Glutamatergic neuron (in vitro differentiated cells): ENCODE results near the gene NOXA1. TPM values are rescaled to one million over a fixed set of nuclear protein-coding genes. Genes with fewer than 3 reads are reported as not detected.

Experiments used
- DNase-seq: peaks from one replicate; pipeline ENCODE4 v3.0.0; 2022
- H3K27ac Mint-ChIP-seq: one replicate; pipeline ENCODE4 v1.8.0; 2020; ENCODE audit warnings: mild to moderate bottlenecking, mixed read lengths, inconsistent platforms; ENCODE audit not compliant: unreplicated experiment
- H3K27me3 Mint-ChIP-seq: one replicate; pipeline ENCODE4 v1.8.0; 2020; ENCODE audit warnings: mild to moderate bottlenecking, moderate library complexity, mixed read lengths, inconsistent platforms; ENCODE audit not compliant: unreplicated experiment
- H3K36me3 Mint-ChIP-seq: one replicate; pipeline ENCODE4 v1.8.0; 2020; ENCODE audit warnings: mild to moderate bottlenecking, mixed read lengths, inconsistent platforms; ENCODE audit not compliant: unreplicated experiment
- H3K4me1 Mint-ChIP-seq: one replicate; pipeline ENCODE4 v1.8.0; 2020; ENCODE audit warnings: mild to moderate bottlenecking, low read depth, mixed read lengths, inconsistent platforms; ENCODE audit not compliant: unreplicated experiment
- H3K4me3 Mint-ChIP-seq: one replicate; pipeline ENCODE4 v1.8.0; 2020; ENCODE audit warnings: mild to moderate bottlenecking, mixed read lengths, inconsistent platforms; ENCODE audit not compliant: unreplicated experiment
- H3K9me3 Mint-ChIP-seq: one replicate; pipeline ENCODE4 v1.8.0; 2020; ENCODE audit warnings: mild to moderate bottlenecking, moderate library complexity, mixed read lengths, inconsistent platforms; ENCODE audit not compliant: unreplicated experiment
- total RNA-seq: library from RNA; stranded (reverse); fragmentation: NEBNext Ultra II Directional; extraction: Animal tissue kit (Norgen Biotek cat#: 25700); gene quantifications from one replicate; pipeline ENCODE4 v1.2.1, GENCODE V29; 2021; ENCODE audit not compliant: unreplicated experiment
- TF ChIP-seq, protein P1 (sequence below): fragments of 200-600 bp; sonication (generic); IDR thresholded peaks from one replicate; pipeline ENCODE4 v1.5.0; 2021; ENCODE audit not compliant: partially characterized antibody, unreplicated experiment

The NOXA1 gene
- total RNA-seq, 1 donor from 2014 or later: 2.6 TPM

- Mint-ChIP-seq H3K4me3 (no peak overlapping the region), H3K27ac (no peak overlapping the region), H3K4me1 (no peaks in the 10 kb centered on the region), H3K36me3 (peaks cover 23% of the 10 kb centered on the region), H3K9me3 (peaks cover 17% of the 10 kb centered on the region), H3K27me3 (peaks cover 10% of the 10 kb centered on the region)
- DNase-seq: no peak
- TF ChIP-seq, protein P1, sequence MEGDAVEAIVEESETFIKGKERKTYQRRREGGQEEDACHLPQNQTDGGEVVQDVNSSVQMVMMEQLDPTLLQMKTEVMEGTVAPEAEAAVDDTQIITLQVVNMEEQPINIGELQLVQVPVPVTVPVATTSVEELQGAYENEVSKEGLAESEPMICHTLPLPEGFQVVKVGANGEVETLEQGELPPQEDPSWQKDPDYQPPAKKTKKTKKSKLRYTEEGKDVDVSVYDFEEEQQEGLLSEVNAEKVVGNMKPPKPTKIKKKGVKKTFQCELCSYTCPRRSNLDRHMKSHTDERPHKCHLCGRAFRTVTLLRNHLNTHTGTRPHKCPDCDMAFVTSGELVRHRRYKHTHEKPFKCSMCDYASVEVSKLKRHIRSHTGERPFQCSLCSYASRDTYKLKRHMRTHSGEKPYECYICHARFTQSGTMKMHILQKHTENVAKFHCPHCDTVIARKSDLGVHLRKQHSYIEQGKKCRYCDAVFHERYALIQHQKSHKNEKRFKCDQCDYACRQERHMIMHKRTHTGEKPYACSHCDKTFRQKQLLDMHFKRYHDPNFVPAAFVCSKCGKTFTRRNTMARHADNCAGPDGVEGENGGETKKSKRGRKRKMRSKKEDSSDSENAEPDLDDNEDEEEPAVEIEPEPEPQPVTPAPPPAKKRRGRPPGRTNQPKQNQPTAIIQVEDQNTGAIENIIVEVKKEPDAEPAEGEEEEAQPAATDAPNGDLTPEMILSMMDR: no peak
Observed at GRCh38 chr9:137403269-137403668, 19.9 kb upstream of the NOXA1 start.

DNA sequence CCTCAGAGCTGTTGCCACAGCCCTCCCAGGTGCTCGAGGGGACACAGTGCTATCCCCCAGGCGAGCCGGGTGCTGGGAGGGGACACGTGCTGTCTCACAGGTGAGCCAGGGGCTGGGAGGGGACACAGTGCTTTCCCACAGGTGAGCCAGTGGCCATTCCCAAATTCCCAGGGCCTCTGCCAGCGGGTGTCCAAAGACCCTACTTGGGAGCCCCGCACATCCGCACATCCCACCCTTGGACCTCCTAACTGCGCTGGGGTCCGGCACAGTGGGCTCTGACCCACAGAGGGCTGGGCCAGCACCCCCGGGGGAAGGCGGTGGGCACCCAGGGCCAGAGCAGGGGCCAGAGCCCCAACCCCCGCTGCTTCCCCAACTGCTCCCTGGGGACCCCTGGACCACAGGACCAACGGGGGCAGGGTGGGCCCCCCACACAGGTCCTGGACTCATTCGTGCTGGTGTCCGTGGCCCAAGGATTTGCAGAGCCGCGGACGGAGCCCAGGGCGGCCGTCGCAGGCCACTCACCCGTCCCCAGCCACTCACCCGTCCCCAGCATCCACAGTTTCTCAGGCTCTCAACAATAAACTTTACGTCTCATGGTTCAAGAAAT, 18.1 kb upstream of the NOXA1 start:
- no peak for DNase-seq
- Mint-ChIP-seq H3K27ac (no peak overlapping the region), H3K36me3 (peaks cover 15% of the 10 kb centered on the region), H3K9me3 (peaks cover 13% of the 10 kb centered on the region), H3K27me3 (peaks cover 7% of the 10 kb centered on the region), H3K4me3 (no peak overlapping the region), H3K4me1 (no peaks in the 10 kb centered on the region)
- TF ChIP-seq, protein P1: no peak

GRCh38 chr9:137405677-137406081, 17.5 kb upstream of the NOXA1 start:
- TF ChIP-seq, protein P1: no peak
- Mint-ChIP-seq H3K36me3 (peaks cover 11% of the 10 kb centered on the region), H3K27me3 (peaks cover 4% of the 10 kb centered on the region), H3K4me1 (no peaks in the 10 kb centered on the region), H3K9me3 (peaks cover 11% of the 10 kb centered on the region), H3K4me3 (no peak overlapping the region), H3K27ac (no peak overlapping the region)
- no peak for DNase-seq

DNA sequence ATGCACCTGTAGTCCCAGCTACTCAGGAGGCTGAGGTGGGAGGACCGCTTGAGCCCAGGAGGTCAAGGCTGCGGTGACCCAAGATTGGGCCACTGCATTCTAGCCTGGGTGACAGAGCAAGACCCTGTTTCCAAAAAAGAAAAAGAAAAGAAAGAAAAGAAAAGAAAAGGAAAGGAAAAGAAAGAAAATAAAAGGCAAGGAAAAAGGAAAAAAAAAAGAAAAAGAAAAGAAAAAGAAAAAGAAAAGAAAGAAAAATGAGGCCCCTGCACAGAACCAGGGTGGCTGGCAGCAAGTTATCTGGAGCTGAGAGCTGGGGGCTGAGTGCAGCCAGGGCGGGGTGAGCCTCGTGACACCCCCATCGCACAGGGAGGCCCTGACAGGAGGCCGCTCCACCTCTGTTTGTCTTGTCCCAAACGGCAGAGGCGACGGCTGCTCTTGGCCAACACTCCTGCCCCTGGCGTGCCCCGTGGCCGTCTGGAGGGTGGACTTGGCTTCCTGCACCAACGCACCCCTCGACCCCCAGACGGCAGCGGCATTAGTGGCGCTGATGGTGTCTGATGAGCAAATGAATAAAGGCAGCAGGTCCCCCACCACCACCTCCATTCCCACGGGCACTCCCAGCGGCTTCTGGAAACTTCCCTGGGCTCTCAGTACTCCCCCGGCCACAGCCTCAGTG, 17.0 kb upstream of the NOXA1 start:
- no peak overlapping the region for H3K27ac Mint-ChIP-seq
- peak overlapping the region; percentile 71 for H3K4me3 Mint-ChIP-seq
- no peak for DNase-seq

More for the DNA sequence above, 17.0 kb upstream of the NOXA1 start:
- TF ChIP-seq, protein P1: no peak
- H3K27me3 Mint-ChIP-seq: peaks cover 4% of the 10 kb centered on the region
- peaks cover 11% of the 10 kb centered on the region for H3K9me3 Mint-ChIP-seq
- peaks cover 11% of the 10 kb centered on the region for H3K36me3 Mint-ChIP-seq
- H3K4me1 Mint-ChIP-seq: no peaks in the 10 kb centered on the region
